HG03575 (cell line): ENCODE results near the gene LRRC27.

Experiments
- ATAC-seq: cut with Tn5 transposase; IDR thresholded peaks from one replicate; pipeline ENCODE4 v1.9.1; 2021; ENCODE audit not compliant: unreplicated experiment, insufficient number of reproducible peaks, low FRiP score; ENCODE audit errors: extremely low read depth

Gene LRRC27

DNA sequence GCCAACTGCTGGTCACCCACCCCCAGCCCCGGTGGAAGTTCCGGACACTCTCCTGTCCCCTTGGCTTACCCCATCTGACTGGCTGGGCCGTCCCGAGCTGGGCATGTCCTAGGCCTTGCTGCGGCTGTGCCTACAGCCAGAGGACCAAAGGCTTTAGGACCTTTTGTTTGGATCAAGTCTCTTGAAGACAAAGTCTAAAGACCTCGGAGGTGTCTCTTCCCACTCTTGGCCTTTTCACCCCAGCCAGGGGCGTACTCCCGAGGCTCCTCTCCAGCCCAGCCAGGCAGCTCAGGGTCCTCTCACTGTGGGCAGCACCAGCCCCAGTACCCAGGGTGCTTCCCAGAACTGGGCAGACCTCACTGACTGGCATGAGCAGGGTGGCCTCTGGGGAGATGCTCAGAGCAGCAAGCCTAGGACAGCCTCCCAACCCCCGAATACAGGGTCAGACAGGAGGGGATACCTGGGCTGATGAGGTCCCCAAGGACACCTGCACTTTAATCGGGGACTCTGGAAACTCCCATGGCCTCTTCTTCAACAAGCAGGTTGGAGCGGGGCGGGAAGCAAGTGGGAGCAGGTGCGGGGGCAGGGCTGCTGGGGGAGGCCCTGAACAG lies 62.3 kb downstream of the LRRC27 start:
- no peak for ATAC-seq

- no peak for ATAC-seq
Observed at GRCh38 chr10:132394936-132395703, 63.1 kb downstream of the LRRC27 start.

DNA sequence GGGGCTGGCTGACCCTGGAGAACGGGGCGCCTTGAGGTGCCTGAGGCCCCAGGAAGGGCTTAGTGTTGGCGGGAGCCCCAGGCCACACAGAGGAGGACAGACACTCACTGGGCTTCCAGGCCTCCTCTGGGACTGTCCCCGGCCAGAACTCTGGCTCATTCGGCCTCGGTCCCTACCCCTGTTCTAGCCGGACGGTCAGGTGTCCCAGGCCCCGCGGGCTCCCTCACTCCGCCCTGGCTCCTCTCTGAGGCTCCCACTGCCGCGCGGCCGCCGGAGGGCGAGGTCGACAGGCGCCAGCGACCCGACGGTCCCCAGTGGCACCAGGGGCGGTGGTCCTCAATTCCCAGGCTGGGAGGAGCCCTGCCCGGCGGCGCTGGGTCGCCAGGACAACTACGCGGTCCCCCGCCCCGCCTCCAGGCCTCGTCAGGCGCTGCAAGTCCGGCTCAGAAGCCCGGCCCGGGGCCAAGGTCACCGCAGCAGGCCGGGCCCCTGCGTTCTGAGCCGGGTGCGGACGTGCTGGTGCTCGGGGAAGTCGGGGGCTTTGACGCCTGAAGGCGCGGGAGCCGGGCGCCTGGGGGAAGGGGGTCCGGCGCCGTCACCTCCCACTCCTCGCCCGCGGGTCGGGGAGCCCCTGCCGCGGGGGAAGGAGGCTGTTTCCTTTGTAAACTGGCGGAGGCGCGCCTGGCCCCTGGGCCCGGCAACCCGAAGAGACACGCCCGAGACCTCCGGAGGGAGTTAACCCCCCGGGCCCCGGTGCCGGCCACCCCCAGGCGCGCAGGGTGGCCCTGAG lies 63.9 kb downstream of the LRRC27 start:
- no peak for ATAC-seq

- ATAC-seq = no peak
Observed at GRCh38 chr10:132396494-132397035, 64.6 kb downstream of the LRRC27 start.

- ATAC-seq = no peak
Observed at GRCh38 chr10:132397036-132397541, 65.1 kb downstream of the LRRC27 start, which contains the start of gene PWWP2B. Gene PWWP2B, plus strand, starts transcription at chr10:132397200. Its CDS starts 27 bp downstream, at chr10:132397227.

DNA sequence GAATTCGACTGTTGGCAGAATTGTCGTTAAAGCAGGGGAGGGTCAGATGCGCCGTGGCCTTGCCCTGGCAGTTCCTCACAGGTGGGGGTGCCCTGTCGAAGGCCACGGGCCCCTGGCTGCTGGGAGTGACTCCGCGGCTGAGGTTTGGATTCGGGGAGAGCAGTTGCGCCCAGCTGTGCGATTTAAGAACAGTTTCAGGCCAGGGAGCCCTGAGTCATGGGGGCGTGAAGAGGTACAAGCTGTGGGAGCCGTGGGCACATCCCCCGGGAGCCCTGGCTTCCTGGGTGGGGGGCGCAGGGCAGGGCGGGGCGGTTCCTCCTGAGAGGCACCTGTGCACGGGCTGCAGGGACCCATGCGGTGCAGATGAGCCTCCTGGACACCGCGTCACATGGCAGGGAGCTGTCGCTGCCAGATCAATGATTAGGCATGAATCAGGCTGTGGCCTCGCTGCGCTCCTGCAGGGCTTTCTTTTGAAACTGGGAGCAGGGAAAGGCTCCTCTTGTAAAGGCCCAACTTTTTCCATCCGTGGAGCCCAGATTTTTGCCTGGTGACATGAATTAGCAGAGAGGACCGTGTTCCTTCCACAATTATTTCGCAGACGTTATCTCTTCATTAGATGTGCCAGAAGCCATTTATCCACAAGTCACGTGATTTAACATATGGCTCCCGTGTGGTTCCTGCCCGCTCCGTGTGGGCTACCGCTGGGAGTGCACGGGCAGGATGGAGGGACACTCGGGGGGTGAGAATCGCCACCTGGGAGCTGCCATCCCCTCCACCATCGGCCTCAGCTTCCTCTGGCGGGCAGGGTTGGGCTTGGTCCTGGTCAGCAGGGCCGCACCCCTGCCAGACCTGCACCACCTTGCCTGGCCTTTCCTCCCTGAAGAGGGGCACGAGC lies 65.9 kb downstream of the LRRC27 start:
- no peak for ATAC-seq

DNA sequence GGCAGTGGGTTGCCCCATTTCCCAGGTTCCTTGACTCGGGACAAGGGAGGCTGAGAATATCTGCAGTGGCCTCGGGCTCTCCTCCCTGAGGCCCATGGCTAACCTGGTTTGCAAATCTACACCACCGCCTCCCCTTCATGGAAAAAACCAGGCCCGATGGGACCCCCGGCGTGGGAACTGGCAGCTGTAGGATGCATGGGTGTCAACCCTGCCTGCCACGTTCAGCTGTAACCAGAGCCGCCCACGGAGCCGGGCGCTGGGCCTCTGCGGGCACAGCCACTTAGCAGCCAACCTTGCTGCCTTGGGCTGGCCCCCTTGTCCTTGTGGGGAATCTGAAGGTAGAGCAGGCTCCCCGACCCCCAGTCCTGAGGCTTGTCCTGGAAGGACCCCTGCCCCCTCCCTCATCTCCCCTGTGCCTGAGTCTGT lies 66.6 kb downstream of the LRRC27 start:
- ATAC-seq = no peak

- ATAC-seq = no peak
Observed at GRCh38 chr10:132399117-132400035, 67.4 kb downstream of the LRRC27 start.

DNA sequence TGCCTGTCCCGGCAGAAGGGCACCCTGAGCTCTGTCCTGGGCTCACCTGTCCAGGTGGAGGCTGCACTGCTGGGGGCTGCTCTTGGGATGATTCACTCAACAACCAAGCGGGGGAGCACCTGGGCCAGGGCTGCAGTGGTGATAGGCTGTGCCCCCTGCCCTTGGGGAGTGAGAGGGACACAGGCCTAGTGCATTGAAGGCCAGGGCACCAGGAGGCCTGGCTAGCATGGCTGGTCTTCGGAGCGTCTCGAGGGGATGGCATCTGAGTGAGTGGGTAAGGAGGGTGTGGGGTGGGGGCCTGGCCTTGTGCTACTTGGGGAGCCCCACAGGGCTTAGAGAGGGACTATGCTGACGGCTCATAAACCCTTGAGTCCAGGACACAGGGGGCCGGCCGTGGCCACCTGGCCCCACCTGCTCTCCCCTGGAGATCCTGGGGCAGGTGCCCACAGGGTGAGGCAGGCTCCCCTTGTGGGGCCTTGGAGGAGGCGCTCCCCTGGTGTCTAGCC lies 68.1 kb downstream of the LRRC27 start:
- ATAC-seq = no peak

DNA sequence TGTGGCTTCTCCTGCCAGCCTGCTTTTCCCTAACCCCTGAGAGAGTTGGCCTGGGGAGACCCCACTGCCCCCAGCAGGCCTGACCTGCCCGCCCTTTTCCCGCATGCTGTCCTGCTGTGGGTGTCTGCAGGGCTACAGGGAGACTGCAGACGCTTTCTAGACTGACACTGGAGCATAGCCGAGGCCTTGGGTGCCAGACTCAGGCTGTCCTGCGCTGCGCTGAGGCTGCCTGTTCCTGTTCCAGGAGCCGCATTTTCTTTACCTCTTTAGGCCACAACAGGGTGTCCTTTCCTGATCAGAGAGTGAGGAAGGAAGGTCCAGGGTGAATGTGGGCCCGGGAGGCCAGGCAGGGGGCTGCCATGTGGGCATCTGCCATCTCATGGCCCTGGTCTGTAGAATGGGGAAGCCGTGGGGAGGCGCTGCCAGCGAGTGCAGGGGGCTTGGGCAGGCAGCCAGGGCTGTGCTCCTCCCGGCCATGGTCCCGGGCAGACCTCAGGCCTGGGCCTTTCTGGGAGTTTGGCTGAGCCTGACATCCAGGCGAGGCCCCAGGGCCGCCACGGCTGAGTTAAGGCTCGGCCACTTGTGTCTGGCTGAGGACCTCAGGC lies 68.7 kb downstream of the LRRC27 start:
- ATAC-seq = no peak

DNA sequence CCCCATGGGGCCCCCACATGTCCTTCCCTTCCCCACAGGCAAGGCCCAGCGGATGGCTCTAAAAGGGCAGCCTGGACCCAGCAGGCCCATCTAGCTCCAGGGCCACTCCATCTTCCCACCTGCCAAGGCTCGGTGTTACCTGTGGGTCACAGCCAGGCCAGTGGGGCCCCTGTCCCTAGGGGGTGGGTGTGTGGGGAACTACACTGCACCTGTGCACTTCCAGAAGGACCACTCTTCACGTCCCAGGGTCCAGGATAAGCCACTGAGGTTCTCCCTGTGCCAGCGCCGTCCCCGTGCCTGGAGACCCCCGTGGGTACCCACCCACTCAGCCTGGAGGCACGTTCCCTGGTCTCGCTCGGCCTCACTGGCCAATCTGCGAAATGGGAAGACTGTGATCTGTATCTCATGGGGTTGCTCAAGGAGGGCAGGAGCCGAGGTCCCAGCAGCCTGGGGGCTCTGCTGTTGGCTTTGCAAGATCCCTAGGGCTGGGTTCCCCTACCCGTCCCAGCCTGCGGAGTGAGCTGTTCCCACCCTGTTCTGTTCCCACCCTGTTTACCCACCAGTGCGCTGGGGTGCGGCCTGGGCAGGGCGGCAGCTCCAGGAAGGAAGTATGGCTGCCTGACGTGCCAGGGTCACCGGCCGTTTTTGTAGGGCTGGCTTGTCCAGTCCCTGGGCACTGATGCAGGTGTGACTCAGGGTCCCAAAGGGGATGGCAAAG lies 69.6 kb downstream of the LRRC27 start:
- no peak for ATAC-seq

GRCh38 chr10:132402781-132403241 lies 70.8 kb downstream of the LRRC27 start:
- ATAC-seq = no peak

GRCh38 chr10:132403511-132404168 lies 71.6 kb downstream of the LRRC27 start:
- ATAC-seq = no peak

- ATAC-seq = no peak
Observed at GRCh38 chr10:132404169-132404880, 72.3 kb downstream of the LRRC27 start.

GRCh38 chr10:132404911-132405462 lies 73.0 kb downstream of the LRRC27 start:
- ATAC-seq = no peak
